ENCODE measurements around the gene PAN3. TPM values are rescaled to one million over a fixed set of nuclear protein-coding genes. Genes with fewer than 3 reads are reported as not detected.
A peak's percentile ranks its signal among the peaks of the same experiment; 100 is the strongest.

Gene PAN3
- total and polyA plus RNA-seq, 2 of the 8 experiments (the other 6 are each of a cell fraction or from before 2014, with no cell fraction given): 12.7 to 39.3 TPM

- POLR2A ChIA-PET (ENCODE audit: partially characterized antibody): interaction anchor here (0.9 to 1.3 kb wide), 4 partner anchors 16 to 30 kb away, joined by 3 to 5 read pairs (median 4); partner anchors contain the start of gene FLT3
- H2BK5ac ChIP-seq (ENCODE audit: low read depth, low read length): peak overlapping the region; percentile 32; the same call in 1 of the 2 replicates
- H4K5ac ChIP-seq (ENCODE audit: insufficient read length, low read depth, low read length): no peak overlapping the region
- H4K8ac ChIP-seq (ENCODE audit: extremely low read depth, insufficient read depth, low read length): no peak overlapping the region
- H2BK12ac ChIP-seq (ENCODE audit: low read depth, low read length): peak overlapping the region; percentile 62; the same call in 1 of the 2 replicates
- no peak overlapping the region for H3K56ac ChIP-seq (replicated peaks; ENCODE audit: insufficient read length, low read depth, low read length)
- no peak overlapping the region; a peak in 1 of 4 replicates for H3K4me2 ChIP-seq (ENCODE audit: insufficient read depth in 1 of 2, low read depth in 2 of 2, low read length in 2 of 2)
- no peaks in the 10 kb centered on the region for H3K9me3 ChIP-seq (ENCODE audit: insufficient read depth in 2 of 2, low read depth in 1 of 2, low read length in 1 of 2)
- no peaks in the 10 kb centered on the region for H3K27me3 ChIP-seq (replicated peaks in 1 of 4; ENCODE audit: control insufficient read depth in 3 of 4, extremely low read depth in 1 of 4, insufficient read depth in 3 of 4, low read length in 3 of 4)
- no peak overlapping the region for H2BK15ac ChIP-seq (ENCODE audit: low read length)
- no peak for FAIRE-seq
- no peak overlapping the region for H2BK120ac ChIP-seq (replicated peaks; ENCODE audit: low read depth, low read length)
- peak overlapping the region; percentile 98 for H2AFZ ChIP-seq (ENCODE audit: low read length)
- H2AK5ac ChIP-seq (ENCODE audit: low read depth, low read length): no peak overlapping the region
- no peak overlapping the region for H3K27ac ChIP-seq (ENCODE audit: low read depth, low read length)
- H3K79me2 ChIP-seq (ENCODE audit: control insufficient read depth in 1 of 2, insufficient read depth in 2 of 2, low read length in 2 of 2): no peaks in the 10 kb centered on the region
- no peak overlapping the region for H3K4me3 ChIP-seq (ENCODE audit: extremely low read depth in 1 of 4, insufficient read depth in 2 of 4, low read depth in 3 of 4, low read length in 4 of 4)
- H3K23ac ChIP-seq (ENCODE audit: insufficient read length): no peak overlapping the region
- no peak overlapping the region for H3K9ac ChIP-seq (replicated peaks in 1 of 4; ENCODE audit: extremely low read depth in 1 of 4, low read depth in 3 of 4, low read length in 3 of 4)
- TF ChIP-seq RAD21 (IDR thresholded peaks at IDR 0.05 in 1 of 2, conservative IDR thresholded peaks at IDR 0.05 in 1 of 2; ENCODE audit: low read depth in 2 of 2, low read length in 2 of 2) (peak in 1 of 2 experiments; percentile 5; a peak in 1 of 4 replicates), ASH2L (IDR thresholded peaks at IDR 0.05; ENCODE audit: low read length) (no peak)
- H3K79me1 ChIP-seq (ENCODE audit: low read depth, low read length): no peaks in the 10 kb centered on the region
- no peak overlapping the region for H3K4ac ChIP-seq (replicated peaks; ENCODE audit: insufficient read length, low read depth, low read length)
- H3K36me3 ChIP-seq (ENCODE audit: control insufficient read depth in 2 of 4, insufficient read depth in 4 of 4, low read length in 3 of 4): no peaks in the 10 kb centered on the region
- no peak for DNase-seq (ENCODE audit: low read depth in 1 of 2, low spot score in 2 of 2)
- H2BK20ac ChIP-seq (ENCODE audit: low read length): 0 out of 2 replicates have a peak overlapping the region, but pooled peaks have one; percentile 34
- WGBS, 2 experiments (ENCODE audit: extremely low coverage in 1 of 2, insufficient coverage in 1 of 2, insufficient read length in 1 of 2, insufficient replicate concordance in 2 of 2, low coverage in 1 of 2, low lambda C conversion rate in 2 of 2, missing lambda C conversion rate in 1 of 2): 79% methylated on average over 9 of the region's 9 CpGs; no CpG with 5 or more reads in 1 of the 2 experiments
- no peak overlapping the region for H3K14ac ChIP-seq (ENCODE audit: insufficient read length)
- no peaks in the 10 kb centered on the region for H3K23me2 ChIP-seq (ENCODE audit: low read depth, low read length)
- H3K4me1 ChIP-seq (replicated peaks in 1 of 4; ENCODE audit: control insufficient read depth in 3 of 4, insufficient read depth in 4 of 4, low read length in 3 of 4): no peaks in the 10 kb centered on the region
- no peaks in the 10 kb centered on the region for H4K20me1 ChIP-seq (replicated peaks in 1 of 2; ENCODE audit: control insufficient read depth in 1 of 2, insufficient read depth in 2 of 2, low read length in 2 of 2)
- CTCF ChIA-PET (ENCODE audit: partially characterized antibody): interaction anchor here (0.9 to 1.6 kb wide), 8 partner anchors 11 to 118 kb away, joined by 3 to 5 read pairs (median 3); no protein-coding TSS in a partner anchor
- no peak overlapping the region for H4K91ac ChIP-seq (replicated peaks; ENCODE audit: insufficient read length, low read length)
- H3K18ac ChIP-seq (ENCODE audit: extremely low read depth, low read length): no peak overlapping the region; the same call in 1 of the 2 replicates
These were observed 20.5 kb upstream of the PAN3 start for GRCh38 chr13:28117689-28118377.
